Erythroblast (primary cell): ENCODE data around the gene ITGB2.

Experiments used
- DNase-seq, 2 experiments: peaks; one replicate each; lab custom pipeline; 2025; lab: John Stamatoyannopoulos, UW
- GATA1 ChIP-seq: IDR thresholded peaks from 2 replicates; pipeline ENCODE4 v1.6.1; 2011; ENCODE audit warnings: low read depth, mild to moderate bottlenecking, control low read depth, low read length, moderate library complexity
- POLR2A ChIP-seq: IDR thresholded peaks from 2 replicates; pipeline ENCODE4 v1.6.1; 2011; ENCODE audit warnings: mild to moderate bottlenecking, low read length

The ITGB2 gene

DNA sequence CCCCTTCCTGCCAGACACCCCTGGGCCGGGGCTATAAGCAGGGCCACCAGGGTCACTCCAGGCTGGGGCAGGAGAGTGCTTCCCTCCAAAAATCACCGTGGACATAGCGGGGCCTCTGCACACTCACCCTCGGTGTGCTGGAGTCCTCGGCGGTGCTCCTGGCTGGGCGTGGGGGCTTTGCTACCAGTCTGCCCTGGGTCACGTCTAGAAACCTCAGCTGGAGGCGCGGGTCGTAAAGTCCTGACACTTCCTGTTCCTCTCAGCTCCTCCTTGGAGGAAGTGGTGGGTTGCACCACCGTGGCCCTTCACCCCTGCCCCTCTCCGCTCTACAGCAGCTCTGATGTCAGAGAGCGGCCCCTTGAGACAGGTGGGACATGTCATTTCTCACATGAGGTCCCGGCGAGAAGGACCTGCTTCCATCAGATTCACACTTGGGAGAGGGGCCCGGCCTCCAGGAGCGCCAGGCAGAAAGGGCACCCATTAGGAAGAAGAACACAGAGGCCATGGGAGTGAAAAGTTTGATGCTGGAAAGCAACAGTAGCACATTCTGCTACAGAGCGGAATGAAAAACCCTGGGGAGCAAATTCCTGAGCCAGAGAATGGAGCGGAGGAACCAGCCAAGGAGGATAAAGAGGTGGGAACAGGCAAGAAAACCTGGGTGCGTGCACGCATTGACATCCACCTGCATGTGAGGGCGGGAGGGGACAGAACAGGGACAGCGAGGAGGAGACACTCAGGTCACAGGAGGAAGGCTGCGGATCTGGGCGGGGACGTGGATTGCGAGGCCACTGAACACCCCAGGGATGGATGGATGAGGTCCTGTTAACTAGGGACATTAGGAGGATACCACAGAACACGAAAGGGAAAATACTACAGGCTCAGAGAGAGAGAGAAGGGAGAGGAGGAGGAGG, at the start of gene ITGB2:
Gene ITGB2, minus strand, starts transcription at position 206 of the 911 bp plus-strand sequence. CDS start 10,117 bp downstream, outside the sequence.
- DNase-seq = no peak
- TF ChIP-seq GATA1 (no peak), POLR2A (no peak)

DNA sequence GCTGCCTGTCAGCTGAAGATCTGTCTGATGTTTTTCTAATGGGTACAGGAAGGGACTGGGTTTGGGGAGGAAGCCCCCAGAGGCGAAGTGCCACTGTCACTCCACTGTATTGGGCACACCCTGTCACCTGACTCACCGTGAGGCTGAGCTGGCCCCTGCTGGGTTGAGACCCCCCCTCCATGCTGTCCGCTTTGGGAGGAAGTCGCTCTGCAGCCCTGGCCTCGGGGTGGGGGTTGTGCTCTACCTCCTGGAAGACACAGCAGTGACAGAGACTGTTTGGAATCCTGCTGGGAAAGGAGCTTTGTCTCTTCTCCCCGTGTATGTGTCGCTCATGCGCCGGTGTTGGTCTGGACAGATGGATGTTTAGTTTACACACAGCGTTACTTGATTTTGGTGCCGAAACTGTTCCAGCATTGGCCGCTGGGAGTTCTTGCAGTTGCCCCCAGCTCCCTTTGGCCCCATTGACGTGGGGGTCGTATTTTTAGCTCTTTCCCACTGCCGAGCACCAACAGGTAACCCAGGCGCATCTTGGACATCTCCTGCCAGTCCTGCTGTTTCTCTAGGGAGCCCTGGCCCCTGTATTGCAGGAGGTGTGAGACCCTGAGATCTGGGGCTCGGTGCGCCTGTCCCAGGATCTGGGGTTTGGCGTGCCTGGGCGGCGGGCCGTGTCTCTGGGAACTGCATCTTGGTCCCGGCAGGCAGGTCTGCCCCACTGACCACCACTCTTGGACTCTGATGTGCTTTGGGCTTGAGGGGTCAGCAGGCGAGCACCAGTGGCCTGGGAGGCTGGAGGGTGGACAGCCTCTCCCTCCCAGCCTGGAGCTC, 49.4 kb upstream of the ITGB2 start:
- TF ChIP-seq GATA1 (no peak), POLR2A (no peak)
- no peak for DNase-seq

DNA sequence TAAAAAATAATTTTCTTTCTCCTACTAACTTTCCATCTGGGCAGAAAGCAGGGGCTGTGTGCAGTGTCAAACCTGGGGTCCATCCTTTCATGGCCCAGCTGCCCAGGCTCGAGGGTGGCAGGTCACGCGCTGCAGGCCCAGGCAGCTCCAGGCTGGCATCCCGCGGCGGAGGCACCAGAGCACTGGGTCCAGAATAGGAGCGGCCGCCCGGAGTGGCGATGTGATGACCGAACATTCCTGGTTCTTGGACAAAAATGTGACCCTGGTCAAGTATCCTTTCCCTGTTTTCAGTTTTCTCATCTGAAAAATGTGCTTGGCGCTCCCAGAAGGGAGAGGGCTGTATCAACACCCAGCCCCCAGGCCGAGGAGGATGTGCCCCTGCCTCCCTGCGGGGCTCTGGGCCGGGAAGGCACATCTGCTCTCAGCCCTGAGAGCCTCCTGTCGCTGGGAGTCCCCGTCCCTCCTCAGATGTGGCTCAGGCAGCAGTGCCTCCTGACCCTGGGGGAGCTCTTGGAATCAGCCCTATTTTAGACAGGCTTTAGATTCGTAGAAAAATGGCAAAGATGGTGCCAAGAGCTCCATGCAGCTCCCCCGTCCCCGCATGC, 48.5 kb upstream of the ITGB2 start:
- TF ChIP-seq GATA1 = no peak
- DNase-seq = no peak

DNA sequence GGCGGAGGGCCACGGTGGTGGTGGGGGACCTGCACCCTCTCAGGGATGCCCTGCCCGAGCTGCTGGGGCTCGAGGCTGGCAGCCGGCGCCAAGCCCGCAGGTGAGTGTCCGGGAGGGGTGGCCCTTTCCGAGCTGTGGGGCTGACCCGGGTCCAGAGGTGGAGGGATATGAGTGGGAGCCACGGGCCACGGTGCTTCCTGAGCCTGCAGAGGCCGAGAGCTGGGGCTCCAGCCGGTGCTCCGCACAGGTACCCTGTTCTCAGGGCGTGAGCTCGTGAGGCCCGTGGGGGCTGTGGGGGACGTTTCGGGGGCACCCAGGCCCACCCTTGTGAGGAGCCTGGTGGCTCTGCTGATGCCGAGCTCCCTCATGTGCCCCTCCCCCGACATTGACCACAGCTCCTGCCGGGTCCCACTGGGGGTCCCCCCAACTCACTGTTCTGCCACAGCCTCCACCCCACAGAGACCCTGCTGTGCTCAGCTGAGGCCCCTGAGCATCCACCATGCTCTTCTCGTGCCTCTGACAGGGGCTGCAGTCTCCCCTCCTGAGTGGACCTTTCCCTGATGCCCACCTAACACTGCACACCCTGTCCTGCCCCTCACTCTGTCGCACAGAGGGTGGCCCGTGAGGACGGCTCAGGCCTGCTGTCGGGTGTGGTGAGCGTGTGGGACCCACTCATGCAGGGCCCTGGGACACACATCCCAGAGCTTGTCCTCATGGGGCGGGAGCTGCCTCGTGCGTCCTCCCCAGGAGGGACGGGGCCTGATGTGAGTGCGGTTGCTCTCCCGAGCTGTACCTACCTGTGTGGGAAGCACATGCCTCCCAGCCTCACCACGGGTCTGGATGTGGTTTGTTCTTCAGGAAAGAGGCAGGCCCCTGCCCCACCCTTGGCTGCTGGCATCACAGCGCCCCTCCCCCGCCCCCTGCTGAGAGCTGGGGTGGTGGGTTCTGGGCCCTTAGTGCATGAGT, 46.7 kb upstream of the ITGB2 start:
- TF ChIP-seq GATA1 = no peak
- no peak for TF ChIP-seq POLR2A
- DNase-seq = no peak

DNA sequence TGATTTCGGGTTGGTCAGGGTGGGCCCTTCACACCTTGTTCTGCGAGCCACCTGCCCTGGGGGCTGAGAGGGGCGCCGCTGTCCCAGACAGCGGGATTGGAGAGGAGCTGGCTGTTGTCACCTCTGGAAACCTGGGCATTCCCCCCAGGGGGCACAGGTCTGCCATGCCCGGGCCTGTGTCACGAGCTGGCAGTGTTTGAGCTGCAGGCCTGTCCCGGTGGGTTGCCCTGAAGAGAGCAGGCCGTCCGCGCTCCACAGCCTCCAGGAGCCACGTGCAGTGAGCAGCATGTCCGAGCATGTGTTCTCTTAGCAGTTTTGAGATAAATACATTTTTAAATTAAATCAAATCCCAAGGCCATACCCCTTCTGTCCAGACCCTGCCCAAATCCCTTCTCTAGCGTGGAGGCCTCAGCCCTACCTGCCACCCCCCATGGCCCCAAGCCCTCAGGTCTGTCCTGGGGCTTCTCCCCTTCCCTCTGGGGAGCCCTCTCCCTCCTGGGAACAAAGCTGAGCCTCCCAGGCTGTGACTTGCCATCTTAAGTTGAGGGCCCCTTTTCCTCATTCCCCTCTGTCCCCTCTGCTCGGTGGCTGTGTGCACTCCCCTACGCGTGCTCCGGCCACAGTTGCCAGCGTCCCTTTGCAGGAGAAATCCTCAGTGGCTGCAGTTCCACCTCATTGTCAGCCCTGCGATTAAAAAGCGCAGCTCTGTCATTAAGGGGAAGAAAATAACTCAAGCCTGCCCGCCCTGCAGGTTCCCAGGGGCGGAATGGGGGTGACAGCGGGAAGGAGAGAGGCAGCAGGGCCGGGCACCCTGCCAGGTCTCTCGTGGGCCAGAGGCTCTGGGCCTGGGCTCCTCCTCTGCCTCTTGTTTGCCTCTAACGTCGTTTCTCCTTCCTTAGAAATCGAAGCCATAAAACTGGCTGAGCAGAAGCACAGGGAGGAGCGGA, 45.7 kb upstream of the ITGB2 start:
- TF ChIP-seq POLR2A = no peak
- no peak for TF ChIP-seq GATA1
- no peak for DNase-seq

DNA sequence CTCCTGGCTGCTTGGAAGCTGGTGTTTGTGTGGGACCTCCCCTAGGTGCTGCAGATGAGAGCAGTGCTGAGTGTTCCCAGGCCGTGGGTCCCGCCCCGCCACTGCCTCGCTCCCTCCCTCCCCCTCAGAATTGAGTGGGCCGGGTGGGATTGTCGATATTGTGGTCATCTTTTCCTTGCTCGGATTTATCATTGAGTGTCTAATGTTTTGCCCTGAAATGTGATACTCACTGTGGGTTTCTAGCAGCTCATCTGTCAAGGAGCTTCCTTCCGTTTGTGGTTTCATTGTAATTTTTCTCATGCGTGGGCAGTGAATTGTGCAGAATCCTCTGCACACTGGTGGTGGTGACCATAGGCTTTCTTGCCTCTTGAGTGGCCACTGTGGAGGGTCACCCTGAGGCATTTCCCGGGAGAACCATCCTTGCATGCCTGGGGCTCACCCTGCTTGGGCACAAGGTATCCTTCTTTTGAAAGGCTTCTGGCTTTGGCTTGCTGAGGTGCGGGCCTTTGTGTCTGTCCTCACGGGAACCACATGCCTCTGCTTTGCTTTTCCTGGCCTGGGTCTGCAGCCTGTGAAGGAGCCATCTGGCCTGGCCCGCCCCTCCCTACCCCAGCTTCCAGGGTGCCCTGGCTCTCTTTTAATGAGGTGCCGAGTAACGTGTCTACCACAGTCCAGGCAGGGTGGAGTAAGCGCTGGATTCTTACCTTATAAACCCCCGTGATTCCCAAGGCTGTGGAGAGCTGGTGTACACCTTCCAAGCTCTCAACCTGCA, 44.7 kb upstream of the ITGB2 start:
- TF ChIP-seq POLR2A (no peak), GATA1 (no peak)
- no peak for DNase-seq

DNA sequence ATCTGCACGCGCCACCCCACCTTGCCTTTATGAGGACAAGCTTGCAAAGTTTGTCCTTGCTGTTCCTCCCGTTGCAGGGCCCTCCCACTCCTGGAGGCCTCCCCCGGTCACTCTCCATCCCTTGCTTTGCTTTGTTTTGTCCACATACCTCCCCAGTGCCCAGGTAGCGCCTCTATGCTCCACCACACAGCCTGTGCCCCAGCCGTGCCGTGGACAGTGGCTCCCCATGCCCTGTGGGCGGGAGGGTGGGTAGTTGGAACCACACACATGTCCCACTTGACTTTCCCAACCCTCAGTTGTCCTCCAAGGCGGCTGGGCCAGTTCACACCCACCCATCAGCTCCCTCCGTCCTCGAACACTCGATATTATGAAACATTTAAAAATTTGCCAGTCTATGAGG, 43.7 kb upstream of the ITGB2 start:
- DNase-seq = no peak
- TF ChIP-seq POLR2A (no peak), GATA1 (no peak)

DNA sequence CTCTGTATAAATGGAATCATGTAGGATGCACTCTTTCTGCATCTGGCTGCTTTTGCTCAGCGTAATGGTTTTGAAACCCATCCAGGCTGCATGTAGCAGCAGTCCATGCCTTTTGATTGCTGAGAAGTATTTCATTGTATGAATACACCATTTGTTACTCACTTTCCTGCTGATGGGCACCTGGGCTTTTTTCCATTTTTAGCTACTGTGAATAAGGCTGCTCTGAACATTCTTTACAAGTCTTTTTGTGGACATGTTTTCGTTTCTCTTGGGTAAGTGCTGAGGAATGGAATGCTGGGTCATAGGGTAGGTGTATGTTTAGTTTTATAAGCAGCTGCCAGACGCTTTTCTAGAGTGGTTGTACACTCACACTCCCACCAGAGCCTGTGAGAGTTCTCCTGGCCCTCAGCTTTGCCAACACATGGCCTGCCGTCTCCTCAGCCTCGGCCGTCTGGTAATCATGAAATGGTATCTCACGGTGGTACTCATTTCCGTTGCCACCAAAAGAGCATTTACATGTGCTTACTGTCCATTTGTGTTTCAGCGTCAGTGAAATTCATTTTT, 41.8 kb upstream of the ITGB2 start:
- TF ChIP-seq POLR2A (no peak), GATA1 (no peak)
- DNase-seq = no peak

DNA sequence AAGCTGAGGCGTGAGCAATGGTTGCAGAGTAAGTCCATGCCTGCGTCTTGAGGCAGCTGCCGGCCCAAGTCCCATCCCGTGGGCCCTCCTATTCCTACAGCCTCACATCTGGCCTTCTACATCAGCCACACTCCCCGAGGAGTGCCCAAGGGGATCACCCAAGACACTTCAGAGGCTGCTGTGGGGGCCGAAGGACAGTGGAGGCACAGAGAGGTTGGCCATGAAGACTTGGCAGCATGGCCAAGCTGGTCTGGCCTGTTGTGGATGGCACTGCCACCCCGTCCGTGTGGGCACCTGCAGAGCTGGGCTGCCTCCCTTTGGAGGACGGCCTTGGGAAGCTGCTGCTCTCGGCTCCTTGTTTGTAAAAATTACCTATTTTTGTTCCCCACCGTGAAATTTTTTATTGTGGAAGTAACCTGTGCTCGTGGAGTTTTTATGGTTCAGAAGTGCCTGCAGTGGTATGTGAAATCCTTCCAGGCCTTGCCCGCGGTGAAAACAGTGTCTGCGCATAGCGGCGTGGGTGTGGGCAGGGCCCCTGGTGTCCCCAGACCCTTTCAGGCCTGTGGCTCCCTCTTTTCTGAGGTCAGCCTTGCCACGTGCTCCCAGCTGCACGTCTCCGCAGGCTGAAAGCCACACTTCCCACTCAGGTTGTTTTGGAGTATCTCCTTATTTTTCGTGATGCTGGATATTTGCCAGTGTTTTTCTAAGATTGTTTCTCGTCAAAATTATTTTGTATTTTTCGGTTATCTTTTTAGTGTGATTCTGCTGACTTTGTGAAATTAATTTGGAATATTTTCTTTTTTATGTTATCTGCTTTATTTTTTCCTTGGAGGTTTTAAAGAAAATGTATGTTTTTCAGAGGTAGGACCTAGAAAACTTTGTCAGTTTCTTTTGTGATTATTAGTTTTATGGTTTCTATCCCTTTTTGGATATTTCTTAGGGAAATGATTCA, 39.7 kb upstream of the ITGB2 start:
- DNase-seq = no peak
- no peak for TF ChIP-seq POLR2A
- no peak for TF ChIP-seq GATA1

DNA sequence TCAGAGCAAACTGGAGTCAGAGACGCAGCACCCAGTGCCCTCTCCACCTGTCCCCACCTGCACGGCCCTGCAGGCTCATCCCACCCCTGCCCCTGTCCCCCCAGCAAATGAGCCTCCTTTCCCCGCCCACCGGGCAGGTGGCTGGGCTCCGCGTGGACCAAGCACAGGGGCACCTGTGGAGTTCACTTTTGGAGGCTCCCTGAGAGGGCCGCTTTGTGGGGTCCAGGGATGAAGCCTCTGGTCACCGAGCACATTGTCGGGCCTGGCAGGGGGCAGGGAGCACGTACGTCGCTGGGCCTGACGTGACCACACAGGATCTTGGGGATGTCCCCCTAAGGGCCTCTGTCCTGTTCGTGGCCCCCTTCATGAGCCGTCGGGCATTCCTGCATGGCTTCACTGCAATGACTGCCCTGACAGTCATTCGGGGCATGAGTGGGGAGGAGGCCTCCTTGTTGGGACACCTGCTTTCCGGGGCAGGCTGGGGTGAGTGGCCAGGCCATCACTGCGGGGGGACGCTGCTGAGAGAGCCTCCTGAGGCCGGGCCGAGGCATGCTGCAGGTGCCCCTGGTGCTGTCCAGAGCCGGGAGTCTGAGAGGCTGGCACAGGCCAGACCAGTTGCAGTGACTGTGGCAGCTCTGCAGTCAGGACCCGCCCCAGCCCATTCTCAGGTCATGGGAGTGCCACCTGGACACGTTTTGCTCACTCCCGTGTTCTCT, 38.8 kb upstream of the ITGB2 start:
- no peak for DNase-seq
- TF ChIP-seq POLR2A = no peak
- TF ChIP-seq GATA1 = no peak
